Astrocyte of the spinal cord (primary cell): ENCODE measurements around the gene MICU2.
A peak's percentile ranks its signal among the peaks of the same experiment; 100 is the strongest.

Source experiments
- DNase-seq: peaks from one replicate; pipeline ENCODE4 v3.0.0; 2011; ENCODE audit warnings: low read depth, low spot score
- H3K4me3 ChIP-seq: 2 replicates; pipeline ENCODE4 v1.5.1; 2011; ENCODE audit warnings: low read depth, mild to moderate bottlenecking, low read length, moderate library complexity
- CTCF ChIP-seq: IDR thresholded peaks from 2 replicates; pipeline ENCODE4 v1.5.1; 2012; ENCODE audit warnings: low read depth, mild to moderate bottlenecking, low read length, inconsistent platforms
- in situ Hi-C: cut with HindIII; loops from 2 replicates; pipeline ENCODE4 v1.10.0; 2017; ENCODE audit warnings: low sequenced_read_pairs

MICU2 gene

GRCh38 chr13:21522130-21522529 lies 81.8 kb downstream of the MICU2 start:
- no peak overlapping the region for H3K4me3 ChIP-seq
- no peak for TF ChIP-seq CTCF
- in situ Hi-C loops: no loop called here
- DNase-seq: no peak

GRCh38 chr13:21518617-21519144 lies 85.3 kb downstream of the MICU2 start:
- H3K4me3 ChIP-seq: no peak overlapping the region
- in situ Hi-C loops: no loop called here
- no peak for TF ChIP-seq CTCF
- DNase-seq: no peak

- no peak overlapping the region for H3K4me3 ChIP-seq
- no peak for TF ChIP-seq CTCF
- DNase-seq: no peak
- in situ Hi-C loops: no loop called here
These were observed 86.4 kb downstream of the MICU2 start for GRCh38 chr13:21517576-21517975.

GRCh38 chr13:21516805-21517204 lies 87.2 kb downstream of the MICU2 start:
- DNase-seq: no peak
- TF ChIP-seq CTCF: no peak
- in situ Hi-C loops: no loop called here
- H3K4me3 ChIP-seq: no peak overlapping the region

GRCh38 chr13:21511849-21512248 lies 92.1 kb downstream of the MICU2 start:
- TF ChIP-seq CTCF: no peak
- H3K4me3 ChIP-seq: no peak overlapping the region
- peak; percentile 62 for DNase-seq
- in situ Hi-C loops: no loop called here

- no peak overlapping the region for H3K4me3 ChIP-seq
- no peak for DNase-seq
- in situ Hi-C loops: no loop called here
- TF ChIP-seq CTCF: no peak
These were observed 99.6 kb downstream of the MICU2 start for GRCh38 chr13:21504379-21504778.

- in situ Hi-C loops: no loop called here
- peak; percentile 7 for TF ChIP-seq CTCF
- no peak for DNase-seq
- no peak overlapping the region for H3K4me3 ChIP-seq
These were observed 102.3 kb downstream of the MICU2 start for GRCh38 chr13:21501686-21502085.
